ENCODE results near the gene UNC45A. TPM values are rescaled to one million over a fixed set of nuclear protein-coding genes. Genes with fewer than 3 reads are reported as not detected.
"Not testable (repeated sequence)": the region's sequence is repeated elsewhere in the genome, so short reads cannot be mapped to it uniquely, and the experiment has no call there.

The UNC45A gene
- total RNA-seq, 1 donor from 2014 or later = 56.2 TPM

DNA sequence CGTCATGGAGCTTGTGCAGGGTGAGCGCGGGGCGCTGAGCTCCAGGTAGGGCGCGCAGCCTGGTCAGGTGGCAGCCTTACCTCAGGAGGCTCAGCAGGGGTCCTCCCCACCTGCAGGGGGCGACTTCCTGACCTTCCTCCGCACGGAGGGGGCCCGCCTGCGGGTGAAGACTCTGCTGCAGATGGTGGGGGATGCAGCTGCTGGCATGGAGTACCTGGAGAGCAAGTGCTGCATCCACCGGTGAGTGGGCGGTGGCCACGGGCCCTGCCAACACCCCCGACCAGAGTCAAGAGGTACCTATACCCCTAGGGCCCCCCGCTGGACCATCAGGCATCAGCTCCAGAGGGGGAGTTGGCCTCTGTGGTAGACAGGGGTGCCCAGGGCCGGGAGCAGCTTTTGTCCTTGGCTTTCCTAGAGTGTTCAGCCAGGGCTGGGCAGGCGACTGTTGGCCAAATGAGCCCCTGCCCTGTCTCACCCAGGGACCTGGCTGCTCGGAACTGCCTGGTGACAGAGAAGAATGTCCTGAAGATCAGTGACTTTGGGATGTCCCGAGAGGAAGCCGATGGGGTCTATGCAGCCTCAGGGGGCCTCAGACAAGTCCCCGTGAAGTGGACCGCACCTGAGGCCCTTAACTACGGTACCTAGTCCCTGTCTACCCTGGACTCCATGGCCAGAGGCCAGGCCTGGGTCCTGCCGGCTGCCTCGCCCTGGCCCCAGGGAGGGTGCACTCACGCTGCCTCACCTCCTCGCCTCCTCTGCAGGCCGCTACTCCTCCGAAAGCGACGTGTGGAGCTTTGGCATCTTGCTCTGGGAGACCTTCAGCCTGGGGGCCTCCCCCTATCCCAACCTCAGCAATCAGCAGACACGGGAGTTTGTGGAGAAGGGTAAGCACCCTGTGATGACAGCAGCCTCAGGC, 41.7 kb upstream of the UNC45A start:
- Histone ChIP-seq H3K4me1 (ENCODE audit: insufficient read depth, low read length) (no peaks in the 10 kb centered on the region), H3K4me3 (ENCODE audit: insufficient read depth, low read depth, low read length) (no peak overlapping the region), H3K79me2 (ENCODE audit: insufficient read depth, low read length) (no peaks in the 10 kb centered on the region), H2AFZ (ENCODE audit: low read depth, low read length) (no peak overlapping the region), H3K36me3 (ENCODE audit: insufficient read depth, low read length) (no peaks in the 10 kb centered on the region), H3K27me3 (ENCODE audit: insufficient read depth, low read length) (no peaks in the 10 kb centered on the region), H3K4me2 (ENCODE audit: low read length) (no peak overlapping the region), H3K9me3 (ENCODE audit: insufficient read depth, low read depth, low read length) (no peaks in the 10 kb centered on the region), H3K9ac (ENCODE audit: low read length) (no peak overlapping the region), H4K20me1 (ENCODE audit: insufficient read depth, low read length) (no peaks in the 10 kb centered on the region), H3K27ac (ENCODE audit: low read depth, low read length) (no peak overlapping the region)
- no peaks in the 10 kb centered on the region for H3K4me1 Mint-ChIP-seq (ENCODE audit: low read depth, unreplicated experiment)
- DNase-seq (ENCODE audit: low read depth) (no peak), FAIRE-seq (no peak)
- H3K27me3 Mint-ChIP-seq (ENCODE audit: low read depth, unreplicated experiment) = no peaks in the 10 kb centered on the region
- TF ChIP-seq, protein P1, sequence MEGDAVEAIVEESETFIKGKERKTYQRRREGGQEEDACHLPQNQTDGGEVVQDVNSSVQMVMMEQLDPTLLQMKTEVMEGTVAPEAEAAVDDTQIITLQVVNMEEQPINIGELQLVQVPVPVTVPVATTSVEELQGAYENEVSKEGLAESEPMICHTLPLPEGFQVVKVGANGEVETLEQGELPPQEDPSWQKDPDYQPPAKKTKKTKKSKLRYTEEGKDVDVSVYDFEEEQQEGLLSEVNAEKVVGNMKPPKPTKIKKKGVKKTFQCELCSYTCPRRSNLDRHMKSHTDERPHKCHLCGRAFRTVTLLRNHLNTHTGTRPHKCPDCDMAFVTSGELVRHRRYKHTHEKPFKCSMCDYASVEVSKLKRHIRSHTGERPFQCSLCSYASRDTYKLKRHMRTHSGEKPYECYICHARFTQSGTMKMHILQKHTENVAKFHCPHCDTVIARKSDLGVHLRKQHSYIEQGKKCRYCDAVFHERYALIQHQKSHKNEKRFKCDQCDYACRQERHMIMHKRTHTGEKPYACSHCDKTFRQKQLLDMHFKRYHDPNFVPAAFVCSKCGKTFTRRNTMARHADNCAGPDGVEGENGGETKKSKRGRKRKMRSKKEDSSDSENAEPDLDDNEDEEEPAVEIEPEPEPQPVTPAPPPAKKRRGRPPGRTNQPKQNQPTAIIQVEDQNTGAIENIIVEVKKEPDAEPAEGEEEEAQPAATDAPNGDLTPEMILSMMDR (IDR thresholded peaks at IDR 0.05; ENCODE audit: insufficient read depth, low read depth, low read length) = no peak
- TF ChIP-seq EZH2 (IDR thresholded peaks at IDR 0.05; ENCODE audit: insufficient read depth, low read length) = no peak
- no peaks in the 10 kb centered on the region for H3K9me3 Mint-ChIP-seq (ENCODE audit: unreplicated experiment)
- no peak overlapping the region for H3K4me3 Mint-ChIP-seq (ENCODE audit: unreplicated experiment)
- peaks cover 8% of the 10 kb centered on the region for H3K36me3 Mint-ChIP-seq (ENCODE audit: low read depth, unreplicated experiment)
- H3K27ac Mint-ChIP-seq (ENCODE audit: unreplicated experiment) = no peak overlapping the region

DNA sequence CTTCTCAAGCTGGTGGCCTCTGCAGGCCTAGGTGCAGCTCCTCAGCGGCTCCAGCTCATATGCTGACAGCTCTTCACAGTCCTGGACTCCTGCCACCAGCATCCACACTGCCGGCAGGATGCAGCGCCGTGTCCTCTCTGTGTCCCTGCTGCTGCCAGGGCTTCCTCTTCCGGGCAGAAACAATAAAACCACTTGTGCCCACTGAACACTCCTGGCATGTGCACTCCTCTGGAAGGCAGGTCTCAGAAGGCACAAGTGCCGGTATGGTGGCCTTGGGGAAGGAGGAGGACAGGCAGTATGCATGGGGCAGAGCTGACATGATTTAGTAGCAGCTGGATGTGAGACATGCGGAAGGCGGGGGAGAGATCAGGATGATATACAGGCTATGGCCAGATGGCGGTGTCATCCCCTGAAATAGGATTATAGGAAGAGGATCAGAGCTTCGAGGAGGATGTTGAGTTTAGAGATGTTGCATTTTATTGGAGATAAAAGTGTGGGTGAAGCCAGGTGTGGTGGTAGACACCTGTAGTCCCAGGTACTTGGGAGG, 39.4 kb upstream of the UNC45A start:
- Histone ChIP-seq H3K27me3 (ENCODE audit: insufficient read depth, low read length) (no peaks in the 10 kb centered on the region), H3K9me3 (ENCODE audit: insufficient read depth, low read depth, low read length) (no peaks in the 10 kb centered on the region), H3K4me2 (ENCODE audit: low read length) (no peak overlapping the region), H3K79me2 (ENCODE audit: insufficient read depth, low read length) (no peaks in the 10 kb centered on the region), H4K20me1 (ENCODE audit: insufficient read depth, low read length) (no peaks in the 10 kb centered on the region), H3K27ac (ENCODE audit: low read depth, low read length) (no peak overlapping the region), H2AFZ (ENCODE audit: low read depth, low read length) (no peak overlapping the region), H3K4me1 (ENCODE audit: insufficient read depth, low read length) (no peaks in the 10 kb centered on the region), H3K4me3 (ENCODE audit: insufficient read depth, low read depth, low read length) (no peak overlapping the region), H3K36me3 (ENCODE audit: insufficient read depth, low read length) (no peaks in the 10 kb centered on the region), H3K9ac (ENCODE audit: low read length) (no peak overlapping the region)
- no peaks in the 10 kb centered on the region for H3K9me3 Mint-ChIP-seq (ENCODE audit: unreplicated experiment)
- FAIRE-seq = no peak
- no peak overlapping the region for H3K27ac Mint-ChIP-seq (ENCODE audit: unreplicated experiment)
- H3K27me3 Mint-ChIP-seq (ENCODE audit: low read depth, unreplicated experiment) = peaks cover 2% of the 10 kb centered on the region
- H3K4me1 Mint-ChIP-seq (ENCODE audit: low read depth, unreplicated experiment) = no peaks in the 10 kb centered on the region
- no peak overlapping the region for H3K4me3 Mint-ChIP-seq (ENCODE audit: unreplicated experiment)
- no peak for TF ChIP-seq EZH2 (IDR thresholded peaks at IDR 0.05; ENCODE audit: insufficient read depth, low read length)
- TF ChIP-seq, protein P1 (IDR thresholded peaks at IDR 0.05; ENCODE audit: insufficient read depth, low read depth, low read length) = peak; percentile 14
- DNase-seq (ENCODE audit: low read depth) = no peak
- H3K36me3 Mint-ChIP-seq (ENCODE audit: low read depth, unreplicated experiment) = peaks cover 8% of the 10 kb centered on the region

DNA sequence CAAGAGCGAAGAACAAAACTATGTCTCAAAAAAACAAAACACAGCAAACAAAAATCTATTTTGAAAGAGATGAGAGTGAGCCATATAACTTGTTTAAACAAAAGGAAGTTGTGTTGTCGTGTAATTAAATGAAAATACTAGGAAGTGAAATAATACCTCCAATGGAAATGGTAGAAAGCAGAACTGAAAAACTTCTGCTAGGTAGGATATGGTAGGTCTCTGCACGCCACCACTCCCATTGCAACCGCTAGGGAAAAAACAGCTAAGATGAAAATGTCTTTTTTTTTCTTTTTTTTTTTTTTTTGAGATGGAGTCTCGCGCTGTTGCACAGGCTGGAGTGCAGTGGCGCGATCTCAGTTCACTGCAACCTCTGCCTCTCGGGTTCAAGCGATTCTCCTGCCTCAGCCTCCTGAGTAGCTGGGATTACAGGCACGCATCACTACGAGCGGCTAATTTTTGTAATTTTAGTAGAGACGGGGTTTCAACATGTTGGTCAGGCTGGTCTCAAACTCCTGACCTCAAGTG, 37.9 kb upstream of the UNC45A start:
- not testable (repeated sequence) for H3K4me1 Mint-ChIP-seq (ENCODE audit: low read depth, unreplicated experiment); H3K9ac ChIP-seq (ENCODE audit: low read length); H3K9me3 ChIP-seq (ENCODE audit: insufficient read depth, low read depth, low read length); DNase-seq (ENCODE audit: low read depth); H3K27me3 ChIP-seq (ENCODE audit: insufficient read depth, low read length); H3K4me3 ChIP-seq (ENCODE audit: insufficient read depth, low read depth, low read length); H3K27me3 Mint-ChIP-seq (ENCODE audit: low read depth, unreplicated experiment); FAIRE-seq; H4K20me1 ChIP-seq (ENCODE audit: insufficient read depth, low read length); H3K4me3 Mint-ChIP-seq (ENCODE audit: unreplicated experiment); H3K4me2 ChIP-seq (ENCODE audit: low read length); H3K27ac ChIP-seq (ENCODE audit: low read depth, low read length); H3K9me3 Mint-ChIP-seq (ENCODE audit: unreplicated experiment); H3K36me3 Mint-ChIP-seq (ENCODE audit: low read depth, unreplicated experiment); H3K79me2 ChIP-seq (ENCODE audit: insufficient read depth, low read length); H2AFZ ChIP-seq (ENCODE audit: low read depth, low read length); H3K4me1 ChIP-seq (ENCODE audit: insufficient read depth, low read length); H3K36me3 ChIP-seq (ENCODE audit: insufficient read depth, low read length); H3K27ac Mint-ChIP-seq (ENCODE audit: unreplicated experiment)

Measured in astrocyte (in vitro differentiated cells and primary cell).